Spleen (tissue), 11 donors: Measurements from ENCODE around the gene TIGAR. TPM values are rescaled to one million over a fixed set of nuclear protein-coding genes. Genes with fewer than 3 reads are reported as not detected.

ENCODE experiments used
- DNase-seq: peaks from one replicate; pipeline ENCODE4 v3.0.0-alpha.2; 2020
- H3K27ac ChIP-seq, 8 donors: fragments of 200-600 bp; sonication (generic) in 7 of 8; 1 replicate in 4 of 8; 2 replicates in 4 of 8; pipeline versions ENCODE4 v1.5.0 to v1.8.0; 2016 to 2021; ENCODE audit warnings: inconsistent platforms in 4 of 8, mild to moderate bottlenecking in 4 of 8, moderate library complexity in 1 of 8
- H3K27me3 ChIP-seq, 7 donors: fragments of 200-600 bp; sonication (generic) in 6 of 7; replicated peaks in 1 of 7; 1 replicate in 4 of 7; 2 replicates in 3 of 7; pipeline versions ENCODE4 v1.5.0 to v1.8.0; 2016 to 2021; ENCODE audit warnings: inconsistent platforms in 3 of 7, mild to moderate bottlenecking in 1 of 7
- H3K36me3 ChIP-seq, 6 donors: fragments of 200-600 bp; sonication (generic) in 5 of 6; 1 replicate in 4 of 6; 2 replicates in 2 of 6; pipeline versions ENCODE4 v1.5.0 to v1.8.0; 2016 to 2021; ENCODE audit warnings: inconsistent platforms in 2 of 6
- H3K4me1 ChIP-seq, 6 donors: fragments of 200-600 bp; sonication (generic) in 5 of 6; 1 replicate in 3 of 6; 2 replicates in 3 of 6; pipeline versions ENCODE4 v1.5.0 to v1.8.0; 2016 to 2021; ENCODE audit warnings: inconsistent platforms in 3 of 6
- H3K4me3 ChIP-seq, 8 donors: fragments of 200-600 bp; sonication (generic) in 7 of 8; 1 replicate in 4 of 8; 2 replicates in 4 of 8; pipeline versions ENCODE4 v1.5.0 to v1.8.0; 2016 to 2021; ENCODE audit warnings: inconsistent platforms in 4 of 8, mild to moderate bottlenecking in 4 of 8, moderate library complexity in 2 of 8
- H3K9me3 ChIP-seq, 8 donors: fragments of 200-600 bp; sonication (generic) in 7 of 8; 1 replicate in 4 of 8; 2 replicates in 4 of 8; pipeline versions ENCODE4 v1.5.0 to v1.8.0; 2016 to 2021; ENCODE audit warnings: inconsistent platforms in 4 of 8
- POLR2A ChIP-seq, 3 donors: fragments of 450-650 bp; IDR thresholded peaks; one replicate each; pipeline ENCODE4 v1.5.1; 2017; ENCODE audit warnings: antibody characterized with exemption in 3 of 3, mild to moderate bottlenecking in 1 of 3
- POLR2AphosphoS5 ChIP-seq, 3 donors: sonication (generic); formaldehyde crosslinking; IDR thresholded peaks; one replicate each; pipeline ENCODE4 v1.5.1; 2017; ENCODE audit warnings: antibody characterized with exemption in 3 of 3
- WGBS, 5 donors: extraction: QIAGEN DNeasy Blood & Tissue Kit in 3 of 5; methylation state at CpG; one replicate each; pipeline versions ENCODE4 v1.1.5 to v1.1.7; 2013 to 2018; 5-methylcytosine and 5-hydroxymethylcytosine counted together
- intact Hi-C: fragments of 100-400 bp; cut with DNase I; formaldehyde crosslinking; loops from one replicate; pipeline ENCODE4 v1.15.0; 2023; ENCODE audit warnings: low total_unique reads
- polyA plus RNA-seq, 3 donors: library from polyadenylated mRNA; stranded (reverse); fragments of 200-250 nt; gene quantifications; one replicate each; pipeline ENCODE4 v1.2.1, GENCODE V29; 2013
- total RNA-seq, 7 donors: library from RNA; depleted of rRNA in 3 of 7; stranded (reverse); fragments of >200 nt in 3 of 7; fragmentation: NEBNext Ultra II Directional in 4 of 7; extraction: Animal tissue kit (Norgen Biotek cat#: 25700) in 4 of 7; gene quantifications; one replicate each; pipeline versions ENCODE4 v1.1.0 to v1.2.1, GENCODE V29; 2016 to 2021
- TF ChIP-seq, protein P1 (sequence below), 11 experiments: fragments of 200-600 bp in 7 of 11; fragments of 450-650 bp in 4 of 11; sonication (generic) in 4 of 11; IDR thresholded peaks in 8 of 11; conservative IDR thresholded peaks in 3 of 11; 1 replicate in 7 of 11; 2 replicates in 4 of 11; pipeline versions ENCODE4 v1.4.0 to v1.8.0; 2016 to 2021; ENCODE audit warnings: antibody characterized with exemption in 11 of 11, inconsistent platforms in 4 of 11, mild to moderate bottlenecking in 1 of 11
- donor health status: healthy with polysubstance abuse.
- donor health status: DM: no; HTN: no; CAD: no; lungs with moderate emphysema.
- donor health status: DM: no; HTN: no; CAD: no.
- donor health status: Bipolar disorder and iron deficiency.
- donor health status: healthy.
- donor health status: DM: no; HTN: no; CAD: no.
- donor health status: DM: yes; HTN: yes; CAD: no.

TIGAR gene
- total and polyA plus RNA-seq, 10 donors = 4.5 to 16.7 (median 11.5) TPM

DNA sequence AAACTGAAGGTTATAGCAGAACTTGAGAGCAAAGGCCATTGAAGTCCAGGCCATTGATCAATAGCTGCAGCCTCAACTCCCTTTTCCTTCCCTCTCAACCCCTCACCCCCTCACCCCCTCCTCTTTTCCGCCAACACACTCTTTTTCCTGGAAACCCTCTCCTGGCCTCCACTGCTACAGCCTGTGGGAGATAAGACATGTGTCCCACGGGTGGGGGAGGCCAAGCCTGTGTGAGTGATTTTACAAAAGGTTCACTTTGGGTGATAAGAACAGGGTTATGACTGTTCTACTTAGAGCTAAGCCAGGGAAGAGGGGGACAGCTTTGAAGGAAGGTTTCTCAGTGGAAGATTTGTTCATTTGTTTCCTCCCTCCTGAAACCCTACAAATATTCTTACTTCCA is 67.6 kb downstream of the TIGAR start:
- DNase-seq = no peak
- WGBS, 5 donors = 40 to 58% (median 55%) methylated on average over 2 of the region's 2 CpGs
- no peaks in the 10 kb centered on the region for H3K9me3 ChIP-seq
- no peak overlapping the region for H3K4me3 ChIP-seq
- H3K27me3 ChIP-seq = peaks cover 0 to 19% (median 5%) of the 10 kb centered on the region in 7 donors
- intact Hi-C loops = no loop called here
- H3K36me3 ChIP-seq = no peaks in the 10 kb centered on the region
- peaks cover 0 to 7% (median 2%) of the 10 kb centered on the region in 6 donors for H3K4me1 ChIP-seq
- H3K27ac ChIP-seq = no peak overlapping the region
- TF ChIP-seq, protein P1, sequence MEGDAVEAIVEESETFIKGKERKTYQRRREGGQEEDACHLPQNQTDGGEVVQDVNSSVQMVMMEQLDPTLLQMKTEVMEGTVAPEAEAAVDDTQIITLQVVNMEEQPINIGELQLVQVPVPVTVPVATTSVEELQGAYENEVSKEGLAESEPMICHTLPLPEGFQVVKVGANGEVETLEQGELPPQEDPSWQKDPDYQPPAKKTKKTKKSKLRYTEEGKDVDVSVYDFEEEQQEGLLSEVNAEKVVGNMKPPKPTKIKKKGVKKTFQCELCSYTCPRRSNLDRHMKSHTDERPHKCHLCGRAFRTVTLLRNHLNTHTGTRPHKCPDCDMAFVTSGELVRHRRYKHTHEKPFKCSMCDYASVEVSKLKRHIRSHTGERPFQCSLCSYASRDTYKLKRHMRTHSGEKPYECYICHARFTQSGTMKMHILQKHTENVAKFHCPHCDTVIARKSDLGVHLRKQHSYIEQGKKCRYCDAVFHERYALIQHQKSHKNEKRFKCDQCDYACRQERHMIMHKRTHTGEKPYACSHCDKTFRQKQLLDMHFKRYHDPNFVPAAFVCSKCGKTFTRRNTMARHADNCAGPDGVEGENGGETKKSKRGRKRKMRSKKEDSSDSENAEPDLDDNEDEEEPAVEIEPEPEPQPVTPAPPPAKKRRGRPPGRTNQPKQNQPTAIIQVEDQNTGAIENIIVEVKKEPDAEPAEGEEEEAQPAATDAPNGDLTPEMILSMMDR (IDR thresholded peaks at IDR 0.05 in 8 of 11, conservative IDR thresholded peaks at IDR 0.05 in 3 of 11) = no peak
- TF ChIP-seq POLR2A (IDR thresholded peaks at IDR 0.05) (no peak), POLR2AphosphoS5 (IDR thresholded peaks at IDR 0.05) (no peak)

DNA sequence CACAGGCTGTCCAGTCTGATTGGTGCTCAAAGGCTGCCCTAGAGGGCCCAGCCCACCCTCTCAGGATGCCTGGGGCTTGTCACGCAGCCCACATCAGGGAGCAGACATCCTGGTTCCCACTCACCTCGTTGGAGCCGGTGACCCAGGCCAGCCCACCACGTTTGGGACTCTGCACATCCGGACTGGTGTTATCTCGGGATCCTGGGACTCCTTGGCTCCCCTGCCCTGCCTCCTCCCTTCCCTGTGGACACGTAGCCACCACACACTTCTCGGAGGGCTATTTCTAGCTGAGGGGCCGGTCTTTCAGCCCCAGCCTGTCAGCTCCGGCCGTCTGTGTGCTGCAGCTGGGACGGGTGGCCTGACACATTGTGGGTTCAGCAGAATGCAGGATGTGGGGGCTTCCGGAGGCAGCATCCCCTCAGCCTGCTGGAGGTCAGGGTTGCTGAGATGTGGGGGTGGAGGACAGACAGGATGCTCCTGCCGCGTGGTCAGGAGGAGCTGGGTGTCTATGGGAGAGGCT is 71.3 kb downstream of the TIGAR start:
- TF ChIP-seq POLR2A (IDR thresholded peaks at IDR 0.05) (no peak), POLR2AphosphoS5 (IDR thresholded peaks at IDR 0.05) (peak; percentile 73 to 81 (median 73))
- Histone ChIP-seq H3K9me3 (no peaks in the 10 kb centered on the region), H3K4me3 (no peak overlapping the region), H3K27me3 (peaks cover 0 to 32% (median 5%) of the 10 kb centered on the region in 7 donors), H3K27ac (no peak overlapping the region), H3K4me1 (peaks cover 0 to 7% (median 2%) of the 10 kb centered on the region in 6 donors), H3K36me3 (no peaks in the 10 kb centered on the region)
- DNase-seq = no peak
- 5 to 16% (median 12%) methylated on average over 4 to 15 of the region's 15 CpGs for WGBS, 5 donors
- intact Hi-C loops = no loop called here

DNA sequence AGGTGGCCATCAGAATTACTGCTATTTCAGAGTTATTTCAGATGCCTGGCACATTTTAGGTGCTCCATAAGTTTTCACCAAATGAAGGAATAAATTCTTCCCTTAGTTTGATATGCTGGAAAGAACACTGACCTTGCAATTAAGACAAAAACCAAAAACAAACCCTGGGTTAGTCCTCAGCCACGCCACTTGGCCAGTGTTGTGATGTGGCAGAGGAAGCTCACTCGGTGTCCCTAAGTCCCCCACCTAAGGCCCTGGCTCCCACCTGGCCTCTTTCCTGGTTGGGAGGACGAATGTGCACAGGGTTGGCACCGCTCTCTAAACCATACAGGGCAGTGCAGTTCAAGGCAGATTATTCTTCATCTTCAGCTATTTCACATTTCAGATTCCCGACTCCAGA is 72.2 kb downstream of the TIGAR start:
- peaks cover 0 to 7% (median 2%) of the 10 kb centered on the region in 6 donors for H3K4me1 ChIP-seq
- DNase-seq = no peak
- no peaks in the 10 kb centered on the region for H3K36me3 ChIP-seq
- H3K27ac ChIP-seq = no peak overlapping the region
- TF ChIP-seq, protein P1 (IDR thresholded peaks at IDR 0.05 in 8 of 11, conservative IDR thresholded peaks at IDR 0.05 in 3 of 11) = no peak
- TF ChIP-seq POLR2AphosphoS5 (IDR thresholded peaks at IDR 0.05) (no peak), POLR2A (IDR thresholded peaks at IDR 0.05) (no peak)
- intact Hi-C loops = no loop called here
- peaks cover 0 to 32% (median 5%) of the 10 kb centered on the region in 7 donors for H3K27me3 ChIP-seq
- H3K4me3 ChIP-seq = no peak overlapping the region
- no peaks in the 10 kb centered on the region for H3K9me3 ChIP-seq
- 78 to 85% (median 79%) methylated on average over 5 of the region's 5 CpGs for WGBS, 5 donors

DNA sequence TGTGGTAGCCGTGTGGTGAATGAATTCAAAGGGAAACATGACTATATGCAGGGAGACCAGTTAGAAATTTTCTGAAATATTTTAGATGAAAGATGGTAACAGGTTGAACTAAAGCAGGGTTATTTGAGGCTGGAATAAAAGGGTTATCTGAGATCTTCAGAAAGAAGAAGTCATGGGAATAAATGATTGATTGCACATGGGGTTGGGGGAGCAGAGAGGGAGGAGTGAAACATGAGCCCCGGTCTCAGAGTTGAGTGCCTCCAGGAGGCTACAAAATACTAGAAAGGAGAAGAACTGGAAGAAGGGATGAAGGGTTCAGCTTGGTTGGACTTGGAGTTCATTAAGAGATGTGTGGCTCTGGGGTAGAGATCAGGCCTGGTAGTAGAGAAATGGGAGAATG is 74.8 kb downstream of the TIGAR start:
- Histone ChIP-seq H3K36me3 (no peaks in the 10 kb centered on the region), H3K9me3 (no peaks in the 10 kb centered on the region), H3K4me3 (no peak overlapping the region), H3K4me1 (peaks cover 0 to 7% (median 2%) of the 10 kb centered on the region in 6 donors), H3K27me3 (peaks cover 0 to 32% (median 5%) of the 10 kb centered on the region in 7 donors), H3K27ac (no peak overlapping the region)
- no peak for TF ChIP-seq POLR2A (IDR thresholded peaks at IDR 0.05)
- intact Hi-C loops = no loop called here
- DNase-seq = no peak
- 65 to 72% (median 69%) methylated on average over 2 of the region's 2 CpGs for WGBS, 5 donors

DNA sequence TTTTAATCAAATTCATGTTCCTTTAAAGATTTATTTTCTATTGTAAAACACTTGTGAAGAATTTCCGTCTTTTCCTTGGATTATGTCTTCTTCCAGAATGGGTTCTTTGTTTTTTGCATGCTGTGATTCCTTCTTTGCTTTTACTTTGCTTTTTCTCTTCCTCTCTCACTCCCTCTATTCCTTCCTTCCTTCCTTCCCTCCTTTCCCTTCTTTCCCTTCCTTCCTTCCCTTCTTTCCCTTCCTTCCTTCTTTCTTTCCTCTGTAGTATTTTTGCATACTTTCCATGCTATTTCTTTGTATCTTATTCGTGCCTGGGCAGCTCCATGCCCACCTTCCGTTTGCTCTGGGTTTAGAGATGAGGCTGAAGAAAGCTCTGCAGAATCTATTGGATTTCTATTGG is 80.1 kb downstream of the TIGAR start:
- intact Hi-C loops = no loop called here

More for the DNA sequence above, 80.1 kb downstream of the TIGAR start:
- H3K9me3 ChIP-seq = no peaks in the 10 kb centered on the region
- H3K4me1 ChIP-seq = no peaks in the 10 kb centered on the region
- no peak for DNase-seq
- peaks cover 0 to 12% (median 0%) of the 10 kb centered on the region in 7 donors for H3K27me3 ChIP-seq
- no peak overlapping the region for H3K4me3 ChIP-seq
- no peaks in the 10 kb centered on the region for H3K36me3 ChIP-seq
- TF ChIP-seq, protein P1 (IDR thresholded peaks at IDR 0.05 in 8 of 11, conservative IDR thresholded peaks at IDR 0.05 in 3 of 11) = no peak
- TF ChIP-seq POLR2A (IDR thresholded peaks at IDR 0.05) (no peak), POLR2AphosphoS5 (IDR thresholded peaks at IDR 0.05) (no peak)
- no peak overlapping the region for H3K27ac ChIP-seq
- 76 to 86% (median 83%) methylated on average over 3 of the region's 3 CpGs for WGBS, 5 donors
